ENCODE measurements around the gene KCNK17. TPM values are rescaled to one million over a fixed set of nuclear protein-coding genes. Genes with fewer than 3 reads are reported as not detected.

KCNK17 gene
- total RNA-seq, 2 experiments from 2014 or later: not detected

GRCh38 chr6:39348740-39349139 is 34.5 kb upstream of the KCNK17 start:
- no peaks in the 10 kb centered on the region for H3K27me3 Mint-ChIP-seq
- no peaks in the 10 kb centered on the region for H3K9me3 Mint-ChIP-seq
- intact Hi-C loops (cut with micrococcal nuclease): no loop called here
- ATAC-seq: no peak
- no peak for TF ChIP-seq CTCF (IDR thresholded peaks at IDR 0.05)
- no peaks in the 10 kb centered on the region for H3K4me1 Mint-ChIP-seq (ENCODE audit: low read depth)
- ChIA-PET CTCF (interaction anchor here (0.8 to 2.2 kb wide), 8 partner anchors 9 to 352 kb away, joined by 3 to 10 read pairs (median 4); no protein-coding TSS in a partner anchor), POLR2A (no interaction called here)
- no peaks in the 10 kb centered on the region for H3K36me3 Mint-ChIP-seq (ENCODE audit: low read depth)
- no peak for DNase-seq
- no peak overlapping the region for H3K4me3 Mint-ChIP-seq
- no peak overlapping the region for H3K27ac Mint-ChIP-seq

DNA sequence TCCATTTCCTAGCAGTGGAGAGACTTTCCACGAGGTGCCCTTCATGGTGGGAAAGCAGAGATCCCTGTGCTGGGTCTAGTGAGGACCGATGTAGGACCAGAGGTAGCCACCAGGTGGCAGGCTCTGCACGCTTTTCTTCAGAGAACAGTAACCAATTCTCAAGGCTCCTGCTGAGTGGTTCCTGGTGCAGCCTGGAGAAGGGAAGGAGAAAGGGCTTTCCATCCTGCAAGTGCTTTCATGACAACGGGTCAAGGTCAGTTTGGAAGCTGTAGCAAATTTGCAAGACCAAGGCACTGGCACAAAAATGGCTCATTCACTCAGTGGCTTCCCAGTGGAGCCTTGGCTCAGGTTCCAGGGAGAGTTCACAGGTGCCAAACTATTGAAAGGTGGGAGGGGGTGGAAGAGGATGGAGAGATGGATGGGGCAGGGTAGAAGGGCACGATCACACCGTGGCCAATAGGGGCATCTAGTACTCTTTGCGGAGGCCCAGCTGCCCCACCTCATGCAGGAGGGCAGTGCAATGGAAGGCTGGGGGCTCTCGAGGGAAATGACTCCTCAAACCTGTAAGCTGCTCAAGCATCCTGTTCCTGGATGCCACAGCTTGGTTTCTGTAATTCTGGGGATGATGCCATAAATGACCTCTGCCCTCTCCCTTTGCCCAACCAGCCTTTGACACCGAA is 33.8 kb upstream of the KCNK17 start:
- Mint-ChIP-seq H3K9me3 (no peaks in the 10 kb centered on the region), H3K27ac (no peak overlapping the region), H3K36me3 (ENCODE audit: low read depth) (no peaks in the 10 kb centered on the region), H3K4me1 (ENCODE audit: low read depth) (no peaks in the 10 kb centered on the region), H3K4me3 (no peak overlapping the region), H3K27me3 (no peaks in the 10 kb centered on the region)
- ATAC-seq (peak; percentile 78), DNase-seq (peak; percentile 77)
- intact Hi-C loops (cut with micrococcal nuclease): no loop called here
- POLR2A ChIA-PET: no interaction called here
- TF ChIP-seq CTCF (IDR thresholded peaks at IDR 0.05): peak; percentile 94
- CTCF ChIA-PET: interaction anchor here (0.6 to 2.2 kb wide), 10 partner anchors 9 to 985 kb away, joined by 3 to 10 read pairs (median 4); no protein-coding TSS in a partner anchor

GRCh38 chr6:39347206-39347605 is 33.0 kb upstream of the KCNK17 start:
- Mint-ChIP-seq H3K4me3 (no peak overlapping the region), H3K27ac (no peak overlapping the region), H3K27me3 (no peaks in the 10 kb centered on the region), H3K4me1 (ENCODE audit: low read depth) (no peaks in the 10 kb centered on the region), H3K9me3 (no peaks in the 10 kb centered on the region), H3K36me3 (ENCODE audit: low read depth) (no peaks in the 10 kb centered on the region)
- DNase-seq (no peak), ATAC-seq (no peak)
- no peak for TF ChIP-seq CTCF (IDR thresholded peaks at IDR 0.05)
- ChIA-PET POLR2A (no interaction called here), CTCF (interaction anchor here (1.4 kb wide), 1 partner anchor 986 kb away, joined by 5 read pairs; no protein-coding TSS in a partner anchor)
- intact Hi-C loops (cut with micrococcal nuclease): no loop called here

DNA sequence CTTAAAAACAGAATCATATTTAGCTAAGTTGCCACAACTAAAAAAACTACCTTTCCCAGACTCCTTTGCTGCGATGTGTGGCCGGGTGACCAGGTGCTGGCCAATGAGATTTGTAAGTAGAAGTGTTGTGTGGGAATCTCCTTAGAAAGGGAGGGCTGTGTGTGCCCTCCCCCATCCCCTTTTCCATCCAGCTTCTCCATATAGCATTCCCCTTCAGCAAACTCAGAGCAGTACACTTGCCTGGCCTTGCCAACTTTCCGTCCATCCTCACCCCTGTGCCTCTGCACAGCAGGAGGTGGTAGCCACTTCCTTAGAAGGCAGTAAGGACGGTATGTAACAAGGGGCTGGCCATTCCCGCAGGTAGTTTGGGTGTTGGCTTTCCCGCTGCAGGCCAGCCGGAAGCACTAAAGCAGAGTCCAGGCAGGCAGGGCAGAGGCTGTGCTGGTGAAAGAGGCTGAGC is 30.6 kb upstream of the KCNK17 start:
- ATAC-seq (no peak), DNase-seq (no peak)
- POLR2A ChIA-PET: no interaction called here
- H3K4me1 Mint-ChIP-seq (ENCODE audit: low read depth): no peaks in the 10 kb centered on the region
- intact Hi-C loops (cut with micrococcal nuclease): no loop called here
- TF ChIP-seq CTCF (IDR thresholded peaks at IDR 0.05): no peak
- H3K27ac Mint-ChIP-seq: no peak overlapping the region
- CTCF ChIA-PET: no interaction called here
- H3K27me3 Mint-ChIP-seq: no peaks in the 10 kb centered on the region
- H3K4me3 Mint-ChIP-seq: no peak overlapping the region
- H3K36me3 Mint-ChIP-seq (ENCODE audit: low read depth): no peaks in the 10 kb centered on the region
- no peaks in the 10 kb centered on the region for H3K9me3 Mint-ChIP-seq

GRCh38 chr6:39343396-39343870 is 29.2 kb upstream of the KCNK17 start:
- CTCF ChIA-PET: no interaction called here
- intact Hi-C loops (cut with micrococcal nuclease): no loop called here
- TF ChIP-seq CTCF (IDR thresholded peaks at IDR 0.05): no peak
- Mint-ChIP-seq H3K4me3 (no peak overlapping the region), H3K27me3 (peaks cover under 1% of the 10 kb centered on the region), H3K27ac (no peak overlapping the region), H3K4me1 (ENCODE audit: low read depth) (no peaks in the 10 kb centered on the region), H3K9me3 (no peaks in the 10 kb centered on the region), H3K36me3 (ENCODE audit: low read depth) (no peaks in the 10 kb centered on the region)
- ATAC-seq (no peak), DNase-seq (no peak)
- POLR2A ChIA-PET: no interaction called here

Measured in activated CD8-positive, alpha-beta T cell treated with anti-CD3 and anti-CD28 coated beads for 36 hours (primary cell).